ENCODE results near the gene ADAM22.

- no peak for TF ChIP-seq CTCF (conservative IDR thresholded peaks at IDR 0.05; ENCODE audit: low read depth, low read length)
- TF ChIP-seq EZH2 (IDR thresholded peaks at IDR 0.05; ENCODE audit: borderline replicate concordance, low read depth, low read length, poor library complexity, severe bottlenecking) = no peak
Observed at GRCh38 chr7:88014581-88014980, 80.5 kb downstream of the ADAM22 start.

Measured in A673 (cell line).